22Rv1 (cell line): ENCODE data around the gene HBA2.

Experiments used
- ZFX ChIP-seq: fragments of 450-650 bp; IDR thresholded peaks from 2 replicates; pipeline ENCODE4 v1.6.1; 2017; ENCODE audit warnings: antibody characterized with exemption, borderline replicate concordance
- TF ChIP-seq, protein P1 (sequence below): fragments of 450-650 bp; IDR thresholded peaks from 2 replicates; pipeline ENCODE4 v1.5.1; 2017; ENCODE audit warnings: mild to moderate bottlenecking

DNA sequence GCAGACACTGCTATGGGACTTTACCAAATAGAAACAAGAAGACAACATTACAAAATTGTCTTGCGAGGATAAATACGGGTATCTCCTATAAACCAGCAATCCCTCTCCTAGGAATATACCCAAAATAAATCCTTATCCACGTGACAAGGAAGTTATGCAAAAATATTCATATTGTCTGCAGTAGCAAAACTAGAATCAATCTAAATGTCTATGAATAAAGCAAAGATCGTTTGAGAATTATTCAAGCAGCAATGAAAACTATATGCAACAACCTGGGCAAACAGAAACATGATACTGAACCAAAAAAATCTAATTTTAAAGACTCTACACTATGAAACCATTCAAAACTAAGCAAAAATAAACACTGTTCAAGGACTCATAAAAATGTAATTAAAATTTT lies 47.3 kb downstream of the HBA2 start:
- TF ChIP-seq, protein P1, sequence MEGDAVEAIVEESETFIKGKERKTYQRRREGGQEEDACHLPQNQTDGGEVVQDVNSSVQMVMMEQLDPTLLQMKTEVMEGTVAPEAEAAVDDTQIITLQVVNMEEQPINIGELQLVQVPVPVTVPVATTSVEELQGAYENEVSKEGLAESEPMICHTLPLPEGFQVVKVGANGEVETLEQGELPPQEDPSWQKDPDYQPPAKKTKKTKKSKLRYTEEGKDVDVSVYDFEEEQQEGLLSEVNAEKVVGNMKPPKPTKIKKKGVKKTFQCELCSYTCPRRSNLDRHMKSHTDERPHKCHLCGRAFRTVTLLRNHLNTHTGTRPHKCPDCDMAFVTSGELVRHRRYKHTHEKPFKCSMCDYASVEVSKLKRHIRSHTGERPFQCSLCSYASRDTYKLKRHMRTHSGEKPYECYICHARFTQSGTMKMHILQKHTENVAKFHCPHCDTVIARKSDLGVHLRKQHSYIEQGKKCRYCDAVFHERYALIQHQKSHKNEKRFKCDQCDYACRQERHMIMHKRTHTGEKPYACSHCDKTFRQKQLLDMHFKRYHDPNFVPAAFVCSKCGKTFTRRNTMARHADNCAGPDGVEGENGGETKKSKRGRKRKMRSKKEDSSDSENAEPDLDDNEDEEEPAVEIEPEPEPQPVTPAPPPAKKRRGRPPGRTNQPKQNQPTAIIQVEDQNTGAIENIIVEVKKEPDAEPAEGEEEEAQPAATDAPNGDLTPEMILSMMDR: no peak
- TF ChIP-seq ZFX: no peak
